Measurements from ENCODE around the gene TBPL2. TPM values are rescaled to one million over a fixed set of nuclear protein-coding genes. Genes with fewer than 3 reads are reported as not detected.

The TBPL2 gene
- total RNA-seq, 1 experiment from 2014 or later = not detected

- Histone ChIP-seq H3K18ac (ENCODE audit: insufficient read length, low read depth, low read length) (no peak overlapping the region), H3K9ac (ENCODE audit: extremely low read depth, insufficient read length, low read length) (no peak overlapping the region), H2BK15ac (ENCODE audit: low read depth, low read length) (no peak overlapping the region), H4K20me1 (ENCODE audit: control insufficient read depth, insufficient read depth, insufficient read length) (no peaks in the 10 kb centered on the region), H2AK5ac (ENCODE audit: insufficient read length, low read length) (no peak overlapping the region), H3K14ac (ENCODE audit: insufficient read depth, low read length) (no peak overlapping the region), H4K91ac (ENCODE audit: insufficient read length, low read depth, low read length) (no peak overlapping the region), H3K56ac (ENCODE audit: insufficient read length, low read depth, low read length) (no peak overlapping the region), H3K27ac (ENCODE audit: insufficient read length, low read depth, low read length) (no peak overlapping the region), H2BK120ac (ENCODE audit: low read depth, low read length, poor library complexity, severe bottlenecking) (no peak overlapping the region), H3K27me3 (ENCODE audit: insufficient read depth, low read length) (no peaks in the 10 kb centered on the region), H3K9me3 (ENCODE audit: control insufficient read depth, low read depth, low read length) (no peaks in the 10 kb centered on the region), H2BK20ac (ENCODE audit: low read depth, low read length, poor library complexity, severe bottlenecking) (no peak overlapping the region), H4K5ac (ENCODE audit: insufficient read length, low read depth, low read length) (no peak overlapping the region), H2BK5ac (ENCODE audit: insufficient read length, low read length) (no peak overlapping the region), H2AFZ (ENCODE audit: low read length) (no peak overlapping the region), H3K79me1 (ENCODE audit: insufficient read depth, low read depth, low read length, poor library complexity, severe bottlenecking) (no peaks in the 10 kb centered on the region), H2BK12ac (ENCODE audit: insufficient read length, low read depth, low read length) (no peak overlapping the region), H3K23ac (ENCODE audit: insufficient read length, low read depth, low read length) (no peak overlapping the region), H3K23me2 (ENCODE audit: insufficient read length, low read depth, low read length, poor library complexity, severe bottlenecking) (no peaks in the 10 kb centered on the region), H3K4me1 (ENCODE audit: insufficient read depth, low read length) (no peaks in the 10 kb centered on the region), H3K4ac (ENCODE audit: low read depth, low read length) (no peak overlapping the region), H3T11ph (ENCODE audit: low read length) (no peak overlapping the region), H3K79me2 (ENCODE audit: insufficient read depth, low read length) (no peaks in the 10 kb centered on the region), H3K4me2 (ENCODE audit: insufficient read depth, insufficient read length, low read length) (no peak overlapping the region), H4K8ac (replicated peaks; ENCODE audit: insufficient read length, low read depth, low read length) (no peak overlapping the region)
- Mint-ChIP-seq H3K27me3 (ENCODE audit: low read depth) (no peaks in the 10 kb centered on the region), H3K36me3 (ENCODE audit: insufficient read depth in 1 of 3, low read depth in 3 of 3) (peaks cover 2 to 42% (median 24%) of the 10 kb centered on the region in 3 experiments; a peak in 6 of 7 replicates), H3K9me3 (no peaks in the 10 kb centered on the region), H3K4me1 (peaks cover 7 to 9% of the 10 kb centered on the region in 2 experiments), H3K27ac (no peak overlapping the region), H3K4me3 (no peak overlapping the region)
- no CpG with 5 or more reads among the region's 3 CpGs for WGBS (ENCODE audit: extremely low coverage, insufficient read length, low lambda C conversion rate)
- no peak for DNase-seq
- TF ChIP-seq CTCF (conservative IDR thresholded peaks at IDR 0.05) = no peak
Observed at GRCh38 chr14:55384536-55384935, 55.9 kb downstream of the TBPL2 start.
